Activated CD4-positive, alpha-beta T cell treated with anti-CD3 and anti-CD28 coated beads for 4 hours (primary cell): ENCODE results near the gene NKPD1.

Experiments
- DNase-seq, 2 donors: peaks; one replicate each; pipeline ENCODE4 v3.0.0-alpha.2; 2020

The NKPD1 gene

DNA sequence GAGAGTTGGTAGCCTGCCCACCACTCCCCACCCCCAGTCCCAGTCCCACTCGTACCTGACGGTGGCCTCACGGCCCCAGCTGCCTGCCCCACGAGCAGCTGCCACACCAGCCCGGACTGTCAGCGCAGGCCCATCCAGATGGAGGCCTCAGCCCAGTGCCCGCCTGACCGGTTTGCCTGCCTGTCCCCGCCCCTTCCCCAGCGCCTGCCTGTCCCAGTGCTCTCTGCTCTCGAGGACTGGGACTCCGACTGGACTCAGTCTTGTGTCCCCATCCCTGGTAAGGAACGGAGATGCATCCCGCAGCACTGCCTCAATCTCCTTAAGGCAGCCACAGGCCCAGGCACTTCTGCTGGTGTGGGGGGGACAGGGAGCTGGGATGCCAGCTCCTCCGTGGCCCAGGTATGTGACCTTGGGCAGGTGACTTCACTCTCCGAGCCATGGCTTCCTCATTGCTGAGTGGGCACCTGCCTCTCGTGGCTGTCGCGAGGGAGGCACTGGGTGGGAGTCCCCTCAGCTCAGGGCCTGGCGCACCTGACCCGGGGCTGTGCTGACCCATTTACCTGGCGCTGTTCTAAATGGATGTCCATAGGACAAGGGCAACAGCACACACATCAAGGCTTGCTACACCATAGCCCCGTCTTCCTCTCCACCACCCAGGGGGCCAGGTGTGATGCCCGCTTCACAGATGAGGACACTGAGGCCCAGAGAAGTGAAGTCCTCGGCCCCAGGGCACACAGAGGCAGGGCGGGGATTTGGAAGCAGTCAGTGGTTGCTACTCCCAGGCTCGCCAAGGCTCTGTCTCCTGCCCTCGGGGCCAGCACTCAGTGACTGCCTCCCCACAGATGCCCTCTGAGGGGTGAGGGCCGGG is at the start of gene NKPD1:
Gene NKPD1 (minus strand): TSS at position 113 of the 868 bp plus-strand sequence. CDS start 832 bp downstream, outside the sequence.
- DNase-seq = no peak

DNA sequence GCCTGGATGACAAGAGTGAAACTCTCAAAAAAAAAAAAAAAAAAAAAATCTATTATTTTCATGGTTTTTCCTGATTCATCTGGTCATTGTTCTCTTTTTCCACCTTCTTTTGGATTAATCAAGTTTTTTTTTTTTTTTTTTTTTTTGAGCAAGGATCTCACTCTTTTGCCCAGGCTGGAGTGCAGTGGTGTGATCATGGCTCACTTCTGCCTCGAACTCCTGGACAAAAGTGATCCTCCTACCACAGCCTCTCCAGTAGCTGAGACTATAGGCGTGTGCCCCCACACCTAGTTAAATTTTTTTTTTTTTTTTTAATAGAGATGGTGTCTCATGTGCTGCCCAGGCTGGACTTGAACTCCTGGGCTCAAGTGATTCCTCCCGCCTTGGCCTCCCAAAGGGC is 45.5 kb upstream of the NKPD1 start:
- DNase-seq = no peak

DNA sequence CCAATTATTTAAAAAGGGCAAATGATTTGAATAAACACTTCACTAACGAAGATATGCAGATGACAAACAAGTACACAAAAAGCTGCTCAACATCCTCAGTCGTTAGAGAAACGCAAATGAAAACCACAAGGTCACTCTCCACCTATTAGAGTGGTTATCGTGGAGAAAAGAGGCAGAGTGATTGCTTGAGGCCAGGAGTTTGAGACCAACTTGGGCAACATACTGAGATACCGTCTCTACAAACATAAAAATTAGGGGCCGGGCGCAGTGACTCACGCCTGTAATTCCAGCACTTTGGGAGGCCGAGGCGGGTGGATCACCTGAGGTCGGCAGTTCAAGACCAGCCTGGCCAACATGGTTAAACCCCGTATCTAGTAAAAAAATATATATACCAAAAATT is 45.0 kb upstream of the NKPD1 start:
- DNase-seq = no peak

DNA sequence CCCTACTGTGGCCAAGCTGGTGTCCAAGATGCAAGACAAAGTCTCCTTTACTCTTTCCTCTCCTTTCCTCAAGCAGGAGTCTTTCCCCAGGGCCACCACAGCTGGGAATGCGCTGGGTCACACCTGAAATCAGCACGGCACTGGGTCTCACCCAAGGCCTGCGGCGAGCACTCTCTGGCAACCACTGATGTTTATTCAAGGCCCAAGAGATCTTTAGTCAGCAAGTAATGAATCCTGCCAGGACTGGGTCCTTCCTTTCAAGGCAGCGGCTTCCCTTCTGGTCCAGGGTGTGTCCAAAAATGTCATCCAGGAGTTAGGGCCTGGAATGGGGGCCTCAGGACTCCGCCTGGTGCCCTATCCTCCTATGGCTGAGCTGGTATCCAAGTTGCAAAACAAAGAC is 41.9 kb upstream of the NKPD1 start:
- DNase-seq = no peak

- no peak for DNase-seq
Observed at GRCh38 chr19:45200568-45200967, 39.8 kb upstream of the NKPD1 start.

- no peak for DNase-seq
Observed at GRCh38 chr19:45195764-45196163, 35.0 kb upstream of the NKPD1 start.

- no peak for DNase-seq
Observed at GRCh38 chr19:45191375-45191774, 30.6 kb upstream of the NKPD1 start.

GRCh38 chr19:45189971-45190370 is 29.2 kb upstream of the NKPD1 start:
- DNase-seq = no peak

DNA sequence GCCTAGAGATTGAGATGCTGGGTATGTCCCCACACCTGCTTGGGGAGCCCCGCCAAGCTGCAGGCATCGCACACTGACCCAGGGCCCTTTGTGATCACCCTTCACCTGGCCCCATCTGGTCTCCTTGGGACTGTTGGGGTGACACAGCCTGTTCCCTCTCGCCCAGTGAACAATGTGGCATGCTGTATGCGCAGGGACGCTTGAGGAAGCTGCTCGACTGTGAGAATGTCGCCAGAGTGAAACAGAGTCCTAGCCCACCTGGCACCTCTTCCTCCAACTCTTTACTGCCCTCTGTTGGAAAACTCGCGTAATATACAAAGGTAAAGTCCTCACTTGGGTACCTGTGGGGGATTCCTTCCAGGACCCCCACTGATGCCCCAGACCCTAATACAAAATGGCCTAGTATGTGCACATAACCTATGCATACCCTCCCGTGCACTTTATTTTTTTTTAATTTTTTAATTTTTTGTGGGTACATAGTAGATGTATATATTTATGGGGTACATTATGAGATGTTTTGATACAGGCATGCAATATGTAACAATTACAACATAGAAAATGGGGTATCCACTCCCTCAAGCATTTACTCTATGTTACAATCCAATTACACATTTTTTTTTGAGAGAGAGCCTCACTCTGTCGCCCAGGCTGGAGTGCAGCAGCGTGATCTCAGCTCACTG is 26.8 kb upstream of the NKPD1 start:
- DNase-seq = no peak

DNA sequence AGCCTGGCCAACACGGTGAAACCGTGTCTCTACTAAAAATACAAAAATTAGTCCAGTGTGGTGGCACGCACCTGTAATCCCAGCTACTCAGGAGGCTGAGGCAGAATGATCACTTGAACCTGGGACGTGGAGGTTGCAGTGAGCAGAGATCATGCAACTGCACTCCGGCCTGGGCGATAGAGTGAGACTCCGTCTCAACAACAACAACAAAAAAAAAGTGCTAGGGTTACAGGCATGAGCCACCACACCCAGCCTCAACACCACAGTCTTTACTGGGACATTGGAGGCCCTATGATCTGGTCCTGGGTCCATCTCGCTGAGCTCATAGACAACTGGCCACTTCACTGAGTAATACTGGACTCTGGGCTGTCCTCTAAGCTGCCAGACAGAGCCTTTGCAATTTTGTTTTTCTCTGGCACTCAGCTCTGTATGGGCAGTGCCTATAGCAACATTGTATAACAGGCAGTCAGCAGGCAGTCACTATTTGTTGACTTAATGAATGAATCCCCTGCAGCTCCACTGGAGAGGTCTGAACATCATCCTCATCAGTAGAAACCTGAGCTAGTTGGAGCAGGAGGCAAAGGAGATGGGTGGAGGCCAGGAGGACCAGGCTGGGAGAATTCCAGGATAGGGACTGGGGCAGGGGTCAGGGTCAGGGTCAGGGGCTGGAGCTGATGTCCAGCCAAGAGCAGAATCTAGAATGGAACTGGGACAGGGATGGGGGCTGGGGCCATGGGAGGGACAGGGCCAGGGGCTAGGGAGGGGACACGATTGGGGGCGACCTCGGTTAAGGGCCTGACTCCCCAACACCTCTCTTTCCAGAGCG is 25.9 kb upstream of the NKPD1 start:
- DNase-seq = no peak

DNA sequence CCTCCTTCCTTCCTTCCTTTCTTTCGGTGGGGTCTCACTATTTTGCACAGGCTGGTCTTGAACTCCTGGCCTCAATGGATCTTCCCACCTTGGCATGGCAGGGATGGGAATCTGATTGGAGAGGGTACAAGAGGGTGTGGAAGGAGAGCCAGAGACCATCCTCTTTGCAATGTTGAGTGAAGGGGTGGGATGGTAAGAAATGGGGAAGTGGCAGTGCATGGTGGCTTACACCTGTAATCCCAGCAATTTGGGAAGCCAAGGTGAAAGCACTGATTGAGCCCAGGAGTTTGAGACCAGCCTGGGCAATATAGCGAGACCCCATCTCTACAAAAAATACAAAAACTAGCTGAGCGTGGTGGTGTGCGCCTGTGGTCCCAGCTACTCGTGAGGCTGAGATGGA is 23.3 kb upstream of the NKPD1 start:
- no peak for DNase-seq

DNA sequence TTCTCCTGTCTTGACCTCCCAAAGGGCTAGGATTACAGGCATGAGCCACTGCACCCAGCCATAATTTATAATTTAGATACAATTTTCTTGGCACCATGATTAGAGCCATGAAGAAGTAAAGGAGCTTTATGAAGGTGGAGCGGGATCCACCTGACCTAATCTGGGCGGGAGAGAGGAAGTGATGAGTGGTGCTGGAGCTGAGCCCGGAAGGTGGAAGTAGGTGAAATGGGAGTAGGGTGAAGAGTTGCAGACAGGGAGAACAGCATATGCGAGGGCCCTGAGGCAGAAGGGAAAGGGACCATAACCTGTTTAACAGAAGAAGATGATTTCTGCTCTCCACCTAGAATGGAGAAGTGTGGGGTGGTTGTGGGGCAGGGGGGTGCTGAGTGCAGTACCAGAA is 22.0 kb upstream of the NKPD1 start:
- no peak for DNase-seq

DNA sequence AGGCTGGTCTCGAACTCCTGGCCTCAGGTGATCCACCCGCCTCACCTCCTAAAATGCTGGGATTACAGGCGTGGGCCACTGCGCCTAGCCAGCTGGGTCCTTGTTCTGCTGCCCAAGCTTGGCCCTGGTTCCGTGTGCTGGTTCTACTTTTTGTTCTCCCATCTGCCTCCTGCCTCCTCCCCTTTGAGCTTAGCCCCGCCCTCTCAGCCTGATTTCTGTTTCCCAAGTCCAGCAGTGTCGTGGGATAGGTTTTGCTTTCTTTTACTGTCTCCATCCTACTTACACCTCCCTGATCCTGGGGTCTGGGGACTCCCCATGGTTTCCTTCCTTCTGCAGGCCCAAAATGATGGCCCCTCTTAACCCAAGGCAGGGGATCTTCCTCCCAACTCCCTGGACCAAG is 20.2 kb upstream of the NKPD1 start:
- no peak for DNase-seq

DNA sequence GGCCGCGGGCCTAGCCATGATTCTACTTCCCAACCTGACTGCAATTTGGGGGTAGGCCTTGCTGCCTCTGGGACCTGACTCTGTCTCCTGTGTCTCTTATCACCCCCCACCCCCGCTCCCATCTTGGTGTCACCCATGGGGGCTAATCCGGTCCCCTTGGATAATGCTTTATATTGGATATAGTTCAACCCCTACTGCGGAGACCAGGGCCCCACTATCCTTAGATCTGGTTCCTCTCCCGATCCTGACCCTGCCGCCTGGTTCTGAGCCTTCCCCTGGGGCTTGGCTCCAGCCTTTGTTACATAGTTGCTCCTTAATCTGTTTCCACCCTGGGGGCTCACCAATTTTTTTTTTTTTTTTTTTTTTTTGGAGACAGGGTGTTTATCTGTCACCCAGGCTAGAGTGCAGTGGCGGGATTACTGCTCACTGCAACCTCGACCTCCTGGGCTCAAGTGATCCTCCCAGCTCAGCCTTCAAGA is 19.1 kb upstream of the NKPD1 start:
- no peak for DNase-seq

- peak in 1 of 2 donors; percentile 40 for DNase-seq
Observed at GRCh38 chr19:45179072-45179891, 18.5 kb upstream of the NKPD1 start.

DNA sequence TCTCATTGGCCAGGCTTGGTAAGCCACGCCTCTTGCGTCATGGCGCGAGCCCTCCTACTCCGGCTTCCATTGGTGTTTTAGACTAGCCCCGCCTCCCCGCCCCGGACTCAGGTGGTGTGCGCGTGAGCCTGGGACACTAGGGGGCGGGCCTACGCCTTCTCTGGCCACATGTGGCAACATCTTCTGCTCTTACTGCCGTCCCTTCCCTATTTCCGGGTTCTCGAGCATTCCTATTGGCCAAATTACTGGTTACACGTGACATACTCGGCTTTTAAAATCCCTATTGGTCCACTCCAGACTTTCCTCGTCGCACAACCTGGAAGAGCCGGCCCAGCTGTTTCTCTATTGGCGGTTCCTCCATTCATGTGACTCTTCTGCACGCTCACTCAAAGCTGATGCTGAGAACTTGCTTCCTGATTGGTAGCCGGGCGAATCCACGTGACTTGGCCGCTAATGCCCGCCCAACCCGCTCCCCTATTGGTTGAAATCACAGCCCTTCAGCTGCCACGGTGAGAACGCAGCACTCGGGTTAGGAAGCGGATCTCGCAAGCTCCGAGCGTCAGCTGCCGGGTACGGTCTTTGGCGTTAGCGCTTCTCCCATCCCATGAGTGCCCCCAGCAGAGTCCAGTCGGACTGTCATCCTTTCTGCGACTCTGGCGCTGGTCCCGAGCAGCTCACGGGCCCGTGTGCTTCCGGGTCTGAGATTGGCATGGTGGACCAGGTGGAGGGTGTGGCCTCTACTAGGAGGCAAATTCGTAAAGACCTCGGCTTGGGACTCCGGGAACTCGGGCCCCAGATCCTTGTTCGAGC is 17.7 kb upstream of the NKPD1 start, which contains the start of gene BLOC1S3:
Gene BLOC1S3 (plus strand): TSS at position 523 of the 810 bp plus-strand sequence. CDS start 513 bp downstream, outside the sequence.
- DNase-seq = peak; percentile 100

DNA sequence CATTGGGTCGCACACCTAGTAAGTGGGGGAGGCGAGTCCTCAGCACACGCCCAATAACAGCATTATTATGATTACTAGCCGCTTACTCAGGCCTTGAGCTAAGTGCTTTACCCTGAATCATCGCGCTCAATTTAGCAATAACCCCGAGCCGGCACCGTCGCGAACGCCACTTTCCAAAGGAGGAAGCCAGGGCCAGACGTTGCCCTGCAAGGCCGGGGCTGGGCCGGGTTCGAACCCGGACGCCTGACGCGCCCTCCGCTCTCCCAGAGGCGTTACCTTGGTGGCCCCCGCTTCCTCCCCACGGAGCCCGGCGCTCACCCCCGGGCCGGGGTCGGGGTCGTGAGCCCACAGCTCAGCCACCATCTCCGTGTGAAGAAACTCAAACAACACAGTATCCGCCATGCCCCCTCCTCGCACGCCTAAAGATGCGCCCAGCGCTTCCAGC is 17.1 kb upstream of the NKPD1 start, which contains the start of gene TRAPPC6A:
Gene TRAPPC6A (minus strand): TSS at position 421 of the 445 bp plus-strand sequence. CDS start 19 bp downstream, at position 402.
- DNase-seq = no peak

- DNase-seq = no peak
Observed at GRCh38 chr19:45175515-45176345, 14.9 kb upstream of the NKPD1 start.

GRCh38 chr19:45173816-45174215 is 13.0 kb upstream of the NKPD1 start:
- DNase-seq = no peak

DNA sequence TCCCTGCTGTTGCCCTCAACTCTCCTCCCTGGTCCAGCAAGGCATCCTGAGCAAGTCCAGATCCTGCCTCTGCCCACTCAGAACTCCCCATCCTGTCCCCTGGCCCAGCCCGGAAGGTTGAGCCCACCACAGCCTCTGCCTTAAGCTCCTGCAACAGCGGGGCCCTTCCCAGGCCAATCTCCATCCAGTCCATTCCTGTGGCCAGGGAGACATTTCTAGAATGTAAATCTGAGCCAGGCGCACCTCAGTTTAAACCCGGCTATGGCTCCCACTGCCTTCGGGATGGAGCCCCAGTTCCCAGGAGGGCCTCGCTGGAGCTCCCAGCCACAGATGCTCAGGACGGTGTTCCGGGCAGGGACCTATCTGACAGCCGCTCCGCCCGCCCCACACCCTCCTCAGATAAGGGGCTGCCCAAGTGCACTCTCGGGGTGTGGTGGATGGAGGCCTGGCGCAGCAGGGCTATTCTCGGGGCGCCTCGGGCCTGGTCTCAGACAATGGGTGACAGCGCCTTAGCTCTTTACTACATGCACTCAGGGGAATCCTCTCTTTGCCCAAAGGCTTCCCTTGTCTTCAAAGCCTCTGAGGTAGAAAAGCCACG is 11.9 kb upstream of the NKPD1 start:
- no peak for DNase-seq
